Ovary (tissue), 3 donors: Measurements from ENCODE around the gene SNX32.

Experiments used
- POLR2A ChIP-seq: fragments of 450-650 bp; IDR thresholded peaks from one replicate; pipeline ENCODE4 v1.6.1; 2017; ENCODE audit warnings: antibody characterized with exemption, mild to moderate bottlenecking, moderate library complexity
- TF ChIP-seq, protein P1 (sequence below), 3 donors: fragments of 450-650 bp in 2 of 3; fragments of 200-600 bp in 1 of 3; IDR thresholded peaks; one replicate each; pipeline versions ENCODE4 v1.5.1 to v1.8.0; 2016 to 2022; ENCODE audit warnings: antibody characterized with exemption in 3 of 3, mild to moderate bottlenecking in 1 of 3
- donor health status: DM: no; HTN: no; CAD: no.

- TF ChIP-seq, protein P1, sequence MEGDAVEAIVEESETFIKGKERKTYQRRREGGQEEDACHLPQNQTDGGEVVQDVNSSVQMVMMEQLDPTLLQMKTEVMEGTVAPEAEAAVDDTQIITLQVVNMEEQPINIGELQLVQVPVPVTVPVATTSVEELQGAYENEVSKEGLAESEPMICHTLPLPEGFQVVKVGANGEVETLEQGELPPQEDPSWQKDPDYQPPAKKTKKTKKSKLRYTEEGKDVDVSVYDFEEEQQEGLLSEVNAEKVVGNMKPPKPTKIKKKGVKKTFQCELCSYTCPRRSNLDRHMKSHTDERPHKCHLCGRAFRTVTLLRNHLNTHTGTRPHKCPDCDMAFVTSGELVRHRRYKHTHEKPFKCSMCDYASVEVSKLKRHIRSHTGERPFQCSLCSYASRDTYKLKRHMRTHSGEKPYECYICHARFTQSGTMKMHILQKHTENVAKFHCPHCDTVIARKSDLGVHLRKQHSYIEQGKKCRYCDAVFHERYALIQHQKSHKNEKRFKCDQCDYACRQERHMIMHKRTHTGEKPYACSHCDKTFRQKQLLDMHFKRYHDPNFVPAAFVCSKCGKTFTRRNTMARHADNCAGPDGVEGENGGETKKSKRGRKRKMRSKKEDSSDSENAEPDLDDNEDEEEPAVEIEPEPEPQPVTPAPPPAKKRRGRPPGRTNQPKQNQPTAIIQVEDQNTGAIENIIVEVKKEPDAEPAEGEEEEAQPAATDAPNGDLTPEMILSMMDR (IDR thresholded peaks at IDR 0.05): no peak
- TF ChIP-seq POLR2A: no peak
Measured at GRCh38 chr11:65790104-65790901, 43.5 kb upstream of the SNX32 start.
